ENCODE data around the gene GLIPR1. TPM values are rescaled to one million over a fixed set of nuclear protein-coding genes. Genes with fewer than 3 reads are reported as not detected.
A peak's percentile ranks its signal among the peaks of the same experiment; 100 is the strongest.
"Not testable (repeated sequence)": the region's sequence is repeated elsewhere in the genome, so short reads cannot be mapped to it uniquely, and the experiment has no call there.

Gene GLIPR1
- total and polyA plus RNA-seq, 2 donors from 2014 or later: 2.3 to 20.6 TPM

- intact Hi-C loops (cut with DNase I): no loop called here
Measured at GRCh38 chr12:75443709-75444108, 36.8 kb upstream of the GLIPR1 start.

GRCh38 chr12:75444429-75445136 is 36.0 kb upstream of the GLIPR1 start:
- Histone ChIP-seq H3K27me3 (ENCODE audit: control insufficient read depth, insufficient read depth, low read length) (no peaks in the 10 kb centered on the region), H3K9ac (ENCODE audit: low read length in 3 of 3) (no peak overlapping the region), H3K4me3 (ENCODE audit: low read length in 3 of 3) (no peak overlapping the region), H3K9me3 (ENCODE audit: control insufficient read depth in 2 of 3, insufficient read depth in 1 of 3, low read length in 3 of 3) (no peaks in the 10 kb centered on the region), H3K36me3 (ENCODE audit: control insufficient read depth in 2 of 3, insufficient read depth in 3 of 3, low read length in 3 of 3) (no peaks in the 10 kb centered on the region), H3K4me1 (ENCODE audit: control insufficient read depth in 2 of 3, insufficient read depth in 2 of 3, low read depth in 1 of 3, low read length in 3 of 3) (peaks cover 0 to 8% (median 0%) of the 10 kb centered on the region in 3 donors), H3K27ac (ENCODE audit: low read depth in 2 of 2, low read length in 2 of 2) (no peak overlapping the region)
- no peak for FAIRE-seq
- TF ChIP-seq CTCF (IDR thresholded peaks at IDR 0.05; ENCODE audit: borderline replicate concordance, extremely low read depth, insufficient read depth): no peak
- intact Hi-C loops (cut with DNase I): no loop called here
- DNase-seq: peak in 2 of 5 donors; percentile 11 to 16

More at GRCh38 chr12:75443709-75444108, 36.8 kb upstream of the GLIPR1 start:
- DNase-seq (no peak), FAIRE-seq (no peak)
- Histone ChIP-seq H3K27me3 (ENCODE audit: control insufficient read depth, insufficient read depth, low read length) (no peaks in the 10 kb centered on the region), H3K27ac (ENCODE audit: low read depth in 2 of 2, low read length in 2 of 2) (no peak overlapping the region), H3K4me1 (ENCODE audit: control insufficient read depth in 2 of 3, insufficient read depth in 2 of 3, low read depth in 1 of 3, low read length in 3 of 3) (peaks cover 0 to 8% (median 0%) of the 10 kb centered on the region in 3 donors), H3K9ac (ENCODE audit: low read length in 3 of 3) (no peak overlapping the region), H3K4me3 (ENCODE audit: low read length in 3 of 3) (no peak overlapping the region), H3K9me3 (ENCODE audit: control insufficient read depth in 2 of 3, insufficient read depth in 1 of 3, low read length in 3 of 3) (no peaks in the 10 kb centered on the region), H3K36me3 (ENCODE audit: control insufficient read depth in 2 of 3, insufficient read depth in 3 of 3, low read length in 3 of 3) (no peaks in the 10 kb centered on the region)
- TF ChIP-seq CTCF (IDR thresholded peaks at IDR 0.05; ENCODE audit: borderline replicate concordance, extremely low read depth, insufficient read depth): no peak

- H3K9me3 ChIP-seq (ENCODE audit: control insufficient read depth in 2 of 3, insufficient read depth in 1 of 3, low read length in 3 of 3); intact Hi-C loops (cut with DNase I); H3K4me3 ChIP-seq (ENCODE audit: low read length in 3 of 3); H3K36me3 ChIP-seq (ENCODE audit: control insufficient read depth in 2 of 3, insufficient read depth in 3 of 3, low read length in 3 of 3); H3K4me1 ChIP-seq (ENCODE audit: control insufficient read depth in 2 of 3, insufficient read depth in 2 of 3, low read depth in 1 of 3, low read length in 3 of 3); H3K27ac ChIP-seq (ENCODE audit: low read depth in 2 of 2, low read length in 2 of 2); H3K27me3 ChIP-seq (ENCODE audit: control insufficient read depth, insufficient read depth, low read length); DNase-seq; H3K9ac ChIP-seq (ENCODE audit: low read length in 3 of 3); FAIRE-seq: not testable (repeated sequence)
Measured at GRCh38 chr12:75445137-75445507, 35.4 kb upstream of the GLIPR1 start.

- Histone ChIP-seq H3K4me1 (ENCODE audit: control insufficient read depth in 2 of 3, insufficient read depth in 2 of 3, low read depth in 1 of 3, low read length in 3 of 3) (peaks cover 0 to 6% (median 0%) of the 10 kb centered on the region in 3 donors), H3K9ac (ENCODE audit: low read length in 3 of 3) (no peak overlapping the region), H3K27ac (ENCODE audit: low read depth in 2 of 2, low read length in 2 of 2) (no peak overlapping the region), H3K4me3 (ENCODE audit: low read length in 3 of 3) (no peak overlapping the region), H3K9me3 (ENCODE audit: control insufficient read depth in 2 of 3, insufficient read depth in 1 of 3, low read length in 3 of 3) (no peaks in the 10 kb centered on the region), H3K36me3 (ENCODE audit: control insufficient read depth in 2 of 3, insufficient read depth in 3 of 3, low read length in 3 of 3) (no peaks in the 10 kb centered on the region), H3K27me3 (ENCODE audit: control insufficient read depth, insufficient read depth, low read length) (no peaks in the 10 kb centered on the region)
- intact Hi-C loops (cut with DNase I): no loop called here
- DNase-seq (no peak), FAIRE-seq (no peak)
- no peak for TF ChIP-seq CTCF (IDR thresholded peaks at IDR 0.05; ENCODE audit: borderline replicate concordance, extremely low read depth, insufficient read depth)
Measured at GRCh38 chr12:75446857-75447256, 33.7 kb upstream of the GLIPR1 start.
